ENCODE measurements around the gene CTU2. TPM values are rescaled to one million over a fixed set of nuclear protein-coding genes. Genes with fewer than 3 reads are reported as not detected.

The CTU2 gene
- total RNA-seq, 1 donor from 2014 or later, result 20.8 TPM

DNA sequence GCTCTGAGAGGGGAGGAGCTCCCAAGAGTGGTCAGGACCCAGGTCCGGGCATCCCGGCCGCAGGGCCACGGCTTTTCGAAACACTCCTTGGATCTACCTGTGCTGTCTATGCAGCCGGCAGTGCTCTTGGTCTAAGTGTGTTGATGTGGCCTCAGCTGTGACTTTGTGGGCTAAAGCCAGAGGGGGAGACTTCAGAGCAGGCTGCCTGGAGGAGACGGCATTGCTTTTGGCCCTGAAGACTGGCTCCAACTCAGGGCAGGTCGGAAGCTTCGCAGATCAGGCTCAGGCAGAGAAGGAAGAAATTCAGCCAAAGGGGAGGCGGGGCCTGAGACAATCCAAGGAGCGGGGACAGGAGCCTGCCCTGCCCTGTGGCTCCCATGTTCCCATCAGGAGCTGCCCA lies 47.3 kb downstream of the CTU2 start:
- H3K27me3 Mint-ChIP-seq (ENCODE audit: unreplicated experiment), result no peaks in the 10 kb centered on the region
- H3K27ac Mint-ChIP-seq (ENCODE audit: unreplicated experiment), result peak overlapping the region; percentile 72
- H3K9me3 Mint-ChIP-seq (ENCODE audit: unreplicated experiment), result no peaks in the 10 kb centered on the region
- TF ChIP-seq, protein P1, sequence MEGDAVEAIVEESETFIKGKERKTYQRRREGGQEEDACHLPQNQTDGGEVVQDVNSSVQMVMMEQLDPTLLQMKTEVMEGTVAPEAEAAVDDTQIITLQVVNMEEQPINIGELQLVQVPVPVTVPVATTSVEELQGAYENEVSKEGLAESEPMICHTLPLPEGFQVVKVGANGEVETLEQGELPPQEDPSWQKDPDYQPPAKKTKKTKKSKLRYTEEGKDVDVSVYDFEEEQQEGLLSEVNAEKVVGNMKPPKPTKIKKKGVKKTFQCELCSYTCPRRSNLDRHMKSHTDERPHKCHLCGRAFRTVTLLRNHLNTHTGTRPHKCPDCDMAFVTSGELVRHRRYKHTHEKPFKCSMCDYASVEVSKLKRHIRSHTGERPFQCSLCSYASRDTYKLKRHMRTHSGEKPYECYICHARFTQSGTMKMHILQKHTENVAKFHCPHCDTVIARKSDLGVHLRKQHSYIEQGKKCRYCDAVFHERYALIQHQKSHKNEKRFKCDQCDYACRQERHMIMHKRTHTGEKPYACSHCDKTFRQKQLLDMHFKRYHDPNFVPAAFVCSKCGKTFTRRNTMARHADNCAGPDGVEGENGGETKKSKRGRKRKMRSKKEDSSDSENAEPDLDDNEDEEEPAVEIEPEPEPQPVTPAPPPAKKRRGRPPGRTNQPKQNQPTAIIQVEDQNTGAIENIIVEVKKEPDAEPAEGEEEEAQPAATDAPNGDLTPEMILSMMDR (IDR thresholded peaks at IDR 0.05; ENCODE audit: unreplicated experiment), result no peak
- H3K36me3 Mint-ChIP-seq (ENCODE audit: low read depth, unreplicated experiment), result peaks cover 4% of the 10 kb centered on the region
- H3K4me1 Mint-ChIP-seq (ENCODE audit: unreplicated experiment), result peaks cover 6% of the 10 kb centered on the region
- H3K4me3 Mint-ChIP-seq (ENCODE audit: unreplicated experiment), result no peak overlapping the region
- DNase-seq (ENCODE audit: low spot score), result no peak

DNA sequence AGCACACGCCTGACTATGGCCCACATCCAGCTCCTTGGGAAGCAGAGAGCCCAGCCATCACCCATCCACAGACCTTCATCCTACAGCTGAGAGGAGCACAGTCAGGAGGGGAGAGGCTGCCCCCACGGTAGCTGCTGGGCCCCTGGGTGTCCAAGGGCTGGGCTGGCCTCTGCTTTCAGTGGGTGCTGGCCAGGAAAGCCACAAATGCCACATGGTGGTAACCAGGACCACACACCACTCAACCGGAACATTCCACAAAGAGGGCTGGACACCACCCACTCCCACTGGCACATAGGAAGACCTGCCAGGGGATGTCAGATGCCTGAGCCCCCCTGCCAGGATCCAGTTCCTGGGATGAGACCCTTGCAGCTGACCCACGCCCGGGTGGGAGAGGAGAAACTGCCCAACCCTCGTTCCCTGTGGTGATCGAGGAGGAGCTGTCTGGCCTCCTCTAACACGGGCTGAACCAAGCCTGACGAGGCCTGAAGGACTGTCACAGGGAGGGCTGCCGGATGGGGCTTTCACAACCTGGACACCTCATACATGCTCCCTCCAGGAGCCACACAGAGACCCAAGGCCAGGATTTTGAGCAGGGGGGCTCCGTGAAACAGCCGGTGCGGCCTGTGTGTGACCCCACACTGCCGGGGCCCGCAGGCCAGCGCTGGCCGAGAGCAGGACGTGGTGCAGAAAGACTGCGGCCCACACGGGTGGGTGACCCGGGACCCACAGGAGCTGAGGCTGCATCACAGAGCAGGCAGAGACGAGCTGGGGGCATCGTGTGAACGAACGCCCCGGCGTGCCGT lies 48.0 kb downstream of the CTU2 start:
- Mint-ChIP-seq H3K36me3 (ENCODE audit: low read depth, unreplicated experiment) (peaks cover 8% of the 10 kb centered on the region), H3K4me3 (ENCODE audit: unreplicated experiment) (no peak overlapping the region), H3K4me1 (ENCODE audit: unreplicated experiment) (peaks cover 13% of the 10 kb centered on the region), H3K27me3 (ENCODE audit: unreplicated experiment) (no peaks in the 10 kb centered on the region), H3K9me3 (ENCODE audit: unreplicated experiment) (no peaks in the 10 kb centered on the region), H3K27ac (ENCODE audit: unreplicated experiment) (no peak overlapping the region)
- TF ChIP-seq, protein P1 (IDR thresholded peaks at IDR 0.05; ENCODE audit: unreplicated experiment), result no peak
- DNase-seq (ENCODE audit: low spot score), result no peak

DNA sequence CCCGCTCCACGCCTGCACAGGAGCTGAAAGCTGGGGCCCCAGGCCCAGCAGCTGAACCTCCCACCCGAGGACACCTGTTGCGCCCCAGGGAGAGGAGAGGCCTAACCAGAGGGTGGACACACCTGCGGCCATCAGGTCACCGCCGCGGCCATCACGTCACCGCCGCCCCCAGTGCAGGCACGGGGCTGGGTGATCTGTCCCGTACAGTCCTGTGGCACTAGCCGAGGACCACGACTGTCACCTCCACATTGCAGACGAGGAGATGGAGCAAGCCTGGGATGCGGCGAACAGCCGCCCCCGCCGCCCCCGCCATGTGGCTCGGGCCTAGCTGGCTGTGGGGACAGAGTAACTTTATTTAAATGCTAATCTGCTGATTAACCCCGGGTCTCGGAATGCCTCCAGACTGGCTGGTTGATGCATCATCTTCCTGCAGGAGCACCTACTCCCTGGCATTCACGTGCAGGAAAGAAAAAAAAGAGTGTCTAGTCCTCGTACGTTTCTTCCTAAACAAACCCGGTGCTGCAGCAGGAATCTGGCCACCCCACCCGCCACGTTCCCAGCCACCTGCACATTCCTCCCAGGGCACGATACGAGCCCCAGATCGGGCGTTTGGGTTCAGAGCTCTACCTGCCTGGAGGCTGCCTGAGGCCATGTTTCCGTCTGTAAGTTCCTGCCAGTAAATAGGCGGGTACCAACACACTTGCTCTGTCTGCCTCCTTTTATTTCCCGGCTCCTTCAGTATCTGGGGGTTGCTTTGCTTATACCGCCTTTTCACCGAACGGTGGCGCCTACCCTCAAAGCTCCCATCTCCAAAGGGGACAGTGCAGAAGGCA lies 48.8 kb downstream of the CTU2 start:
- peaks cover 1% of the 10 kb centered on the region for H3K27me3 Mint-ChIP-seq (ENCODE audit: unreplicated experiment)
- TF ChIP-seq, protein P1 (IDR thresholded peaks at IDR 0.05; ENCODE audit: unreplicated experiment), result peak; percentile 11
- H3K4me1 Mint-ChIP-seq (ENCODE audit: unreplicated experiment), result peaks cover 18% of the 10 kb centered on the region

DNA sequence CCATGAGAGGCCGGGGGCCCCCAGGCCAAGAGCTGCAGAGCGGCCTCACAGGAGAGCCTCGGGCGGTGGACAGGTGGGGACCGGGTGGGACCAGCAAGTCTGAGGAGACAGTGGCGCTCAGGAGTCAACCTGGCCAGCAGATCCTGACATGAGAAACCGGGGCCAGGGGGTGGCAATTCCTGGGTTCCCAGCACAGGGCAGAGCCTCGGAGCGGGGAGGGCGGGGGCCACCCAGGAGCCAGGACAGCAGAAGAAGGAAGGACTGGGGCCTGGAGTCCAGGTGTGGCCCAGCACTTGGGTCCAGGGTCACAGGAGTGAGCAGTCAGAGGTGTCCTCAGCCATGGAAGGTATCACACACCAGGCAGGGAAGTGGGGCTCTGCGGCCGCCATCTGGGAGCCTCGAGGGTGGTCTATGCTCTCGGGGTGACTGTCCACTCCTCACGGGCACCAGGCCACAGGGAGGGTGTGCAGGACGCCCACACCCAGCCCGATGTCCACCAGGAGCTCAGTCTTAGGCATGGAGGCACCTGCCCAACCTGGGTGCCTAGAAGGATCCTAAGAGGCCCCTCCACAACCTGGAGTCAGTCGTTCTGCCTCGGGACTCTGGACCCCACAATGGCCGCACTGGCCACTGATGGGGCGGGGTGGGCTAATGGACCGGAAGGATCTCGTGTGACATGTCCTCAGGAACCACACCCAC lies 49.6 kb downstream of the CTU2 start:
- Mint-ChIP-seq H3K4me3 (ENCODE audit: unreplicated experiment) (no peak overlapping the region), H3K27ac (ENCODE audit: unreplicated experiment) (no peak overlapping the region), H3K36me3 (ENCODE audit: low read depth, unreplicated experiment) (peaks cover 8% of the 10 kb centered on the region), H3K4me1 (ENCODE audit: unreplicated experiment) (peaks cover 21% of the 10 kb centered on the region), H3K27me3 (ENCODE audit: unreplicated experiment) (peaks cover 2% of the 10 kb centered on the region), H3K9me3 (ENCODE audit: unreplicated experiment) (no peaks in the 10 kb centered on the region)
- TF ChIP-seq, protein P1 (IDR thresholded peaks at IDR 0.05; ENCODE audit: unreplicated experiment), result no peak
- no peak for DNase-seq (ENCODE audit: low spot score)

More for the DNA sequence above, 48.8 kb downstream of the CTU2 start:
- peak overlapping the region; percentile 48 for H3K27ac Mint-ChIP-seq (ENCODE audit: unreplicated experiment)
- no peaks in the 10 kb centered on the region for H3K9me3 Mint-ChIP-seq (ENCODE audit: unreplicated experiment)
- no peak overlapping the region for H3K4me3 Mint-ChIP-seq (ENCODE audit: unreplicated experiment)
- peaks cover 8% of the 10 kb centered on the region for H3K36me3 Mint-ChIP-seq (ENCODE audit: low read depth, unreplicated experiment)
- DNase-seq (ENCODE audit: low spot score), result peak; percentile 44

All from endothelial cell (in vitro differentiated cells).